Measurements from ENCODE around the gene FDXR. TPM values are rescaled to one million over a fixed set of nuclear protein-coding genes. Genes with fewer than 3 reads are reported as not detected.
"Not testable (repeated sequence)": the region's sequence is repeated elsewhere in the genome, so short reads cannot be mapped to it uniquely, and the experiment has no call there.

The FDXR gene
- total and polyA plus RNA-seq, 12 donors: 159 to 835 (median 444) TPM

DNA sequence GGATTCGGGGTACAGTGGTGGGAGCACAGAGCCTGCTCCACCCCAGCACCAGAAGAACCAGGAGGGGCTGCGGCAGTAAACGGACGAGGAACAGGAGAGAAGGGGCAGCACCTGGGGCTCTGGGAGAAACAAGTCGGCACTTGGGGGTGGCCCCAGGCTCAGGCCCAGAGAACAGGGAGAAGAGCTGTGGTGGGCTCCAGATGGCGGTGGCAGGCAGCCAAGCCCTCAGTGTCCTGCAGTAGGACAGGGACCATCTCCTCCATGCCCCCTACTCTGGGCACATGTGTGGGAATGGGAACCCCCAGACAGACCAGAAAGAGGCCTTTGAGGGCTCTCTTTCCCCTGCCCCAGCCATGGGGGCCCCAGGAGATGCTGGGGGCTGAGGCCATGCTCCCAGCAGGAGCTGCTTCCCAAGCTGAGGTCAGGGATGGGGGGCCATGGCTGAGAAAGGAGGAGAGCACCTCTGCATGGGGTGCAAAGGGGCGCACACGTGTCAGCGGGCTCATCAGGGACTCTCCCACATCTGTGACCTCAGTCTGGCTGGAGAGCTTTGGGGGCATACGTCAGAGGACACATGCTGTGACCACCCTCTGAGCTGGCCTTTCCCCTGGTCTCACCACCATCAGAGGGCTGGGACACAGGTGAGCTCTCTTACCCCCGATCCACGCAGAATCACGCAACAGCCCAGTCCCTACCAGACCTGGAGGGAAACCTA, 43.5 kb upstream of the FDXR start:
- 85 to 92% (median 89%) methylated on average over 11 to 13 of the region's 13 CpGs for WGBS, 4 donors
- TF ChIP-seq POLR2A (IDR thresholded peaks at IDR 0.05): no peak
- TF ChIP-seq, protein P1, sequence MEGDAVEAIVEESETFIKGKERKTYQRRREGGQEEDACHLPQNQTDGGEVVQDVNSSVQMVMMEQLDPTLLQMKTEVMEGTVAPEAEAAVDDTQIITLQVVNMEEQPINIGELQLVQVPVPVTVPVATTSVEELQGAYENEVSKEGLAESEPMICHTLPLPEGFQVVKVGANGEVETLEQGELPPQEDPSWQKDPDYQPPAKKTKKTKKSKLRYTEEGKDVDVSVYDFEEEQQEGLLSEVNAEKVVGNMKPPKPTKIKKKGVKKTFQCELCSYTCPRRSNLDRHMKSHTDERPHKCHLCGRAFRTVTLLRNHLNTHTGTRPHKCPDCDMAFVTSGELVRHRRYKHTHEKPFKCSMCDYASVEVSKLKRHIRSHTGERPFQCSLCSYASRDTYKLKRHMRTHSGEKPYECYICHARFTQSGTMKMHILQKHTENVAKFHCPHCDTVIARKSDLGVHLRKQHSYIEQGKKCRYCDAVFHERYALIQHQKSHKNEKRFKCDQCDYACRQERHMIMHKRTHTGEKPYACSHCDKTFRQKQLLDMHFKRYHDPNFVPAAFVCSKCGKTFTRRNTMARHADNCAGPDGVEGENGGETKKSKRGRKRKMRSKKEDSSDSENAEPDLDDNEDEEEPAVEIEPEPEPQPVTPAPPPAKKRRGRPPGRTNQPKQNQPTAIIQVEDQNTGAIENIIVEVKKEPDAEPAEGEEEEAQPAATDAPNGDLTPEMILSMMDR (IDR thresholded peaks at IDR 0.05): no peak
- Histone ChIP-seq H3K4me3 (no peak overlapping the region), H3K36me3 (replicated peaks in 1 of 2) (no peaks in the 10 kb centered on the region), H3K27me3 (no peaks in the 10 kb centered on the region), H3K27ac (no peak overlapping the region), H3K4me1 (replicated peaks in 1 of 2) (no peaks in the 10 kb centered on the region), H3K9me3 (replicated peaks in 1 of 3) (no peaks in the 10 kb centered on the region)
- no peak for DNase-seq
- intact Hi-C loops (cut with DNase I): no loop called here

- H3K4me3 ChIP-seq; intact Hi-C loops (cut with DNase I); DNase-seq; H3K36me3 ChIP-seq (replicated peaks in 1 of 2); H3K27ac ChIP-seq; H3K9me3 ChIP-seq (replicated peaks in 1 of 3); H3K27me3 ChIP-seq; H3K4me1 ChIP-seq (replicated peaks in 1 of 2): not testable (repeated sequence)
- WGBS, 4 donors: 59 to 84% (median 65%) methylated on average over 5 to 8 of the region's 8 CpGs
These were observed 38.6 kb upstream of the FDXR start for GRCh38 chr17:74911423-74911822.

GRCh38 chr17:74909097-74909496, 36.3 kb upstream of the FDXR start:
- H3K9me3 ChIP-seq (replicated peaks in 1 of 3); H3K36me3 ChIP-seq (replicated peaks in 1 of 2); intact Hi-C loops (cut with DNase I); H3K4me1 ChIP-seq (replicated peaks in 1 of 2); DNase-seq; H3K27me3 ChIP-seq; H3K4me3 ChIP-seq; H3K27ac ChIP-seq: not testable (repeated sequence)
- WGBS, 4 donors: 64 to 74% (median 71%) methylated on average over 2 to 4 of the region's 4 CpGs

GRCh38 chr17:74907012-74907411, 34.2 kb upstream of the FDXR start:
- Histone ChIP-seq H3K27ac (no peak overlapping the region), H3K27me3 (no peaks in the 10 kb centered on the region), H3K4me1 (replicated peaks in 1 of 2) (no peaks in the 10 kb centered on the region), H3K4me3 (no peak overlapping the region), H3K36me3 (replicated peaks in 1 of 2) (no peaks in the 10 kb centered on the region), H3K9me3 (replicated peaks in 1 of 3) (no peaks in the 10 kb centered on the region)
- intact Hi-C loops (cut with DNase I): no loop called here
- 93 to 99% (median 95%) methylated on average over 22 to 34 of the region's 34 CpGs for WGBS, 4 donors
- DNase-seq: no peak
- TF ChIP-seq, protein P1 (IDR thresholded peaks at IDR 0.05): no peak
- TF ChIP-seq POLR2A (IDR thresholded peaks at IDR 0.05): no peak

DNA sequence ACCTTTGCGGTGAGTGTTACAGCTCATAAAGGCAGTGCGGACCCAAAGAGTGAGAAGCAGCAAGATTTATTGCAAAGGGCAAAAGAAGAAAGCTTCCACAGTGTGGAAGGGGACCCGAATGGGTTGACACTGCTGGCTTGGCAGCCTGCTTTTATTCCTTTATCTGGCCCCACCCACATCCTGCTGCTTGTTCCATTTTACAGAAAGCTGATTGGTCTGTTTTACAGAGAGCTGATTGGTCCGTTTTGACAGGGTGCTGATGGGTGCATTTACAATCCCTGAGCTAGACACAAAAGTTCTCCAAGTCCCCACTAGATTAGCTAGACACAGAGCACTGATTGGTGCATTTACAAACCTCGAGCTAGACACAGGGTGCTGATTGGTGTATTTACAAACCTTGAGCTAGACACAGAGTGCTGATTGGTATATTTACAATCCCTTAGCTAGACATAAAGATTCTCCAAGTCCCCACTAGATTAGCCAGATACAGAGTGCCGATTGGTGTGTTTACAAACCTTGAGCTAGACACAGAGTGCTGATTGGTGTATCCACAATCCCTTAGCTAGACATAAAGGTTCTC, 33.5 kb upstream of the FDXR start:
- H3K27me3 ChIP-seq; DNase-seq; intact Hi-C loops (cut with DNase I); H3K36me3 ChIP-seq (replicated peaks in 1 of 2); H3K4me3 ChIP-seq; H3K27ac ChIP-seq; H3K9me3 ChIP-seq (replicated peaks in 1 of 3); H3K4me1 ChIP-seq (replicated peaks in 1 of 2): not testable (repeated sequence)
- WGBS, 4 donors: 56 to 75% (median 69%) methylated on average over 6 of the region's 6 CpGs

Measured in adrenal gland (tissue), 12 donors.